ENCODE results near the gene NPR1.
A peak's percentile ranks its signal among the peaks of the same experiment; 100 is the strongest.
"Not testable (repeated sequence)": the region's sequence is repeated elsewhere in the genome, so short reads cannot be mapped to it uniquely, and the experiment has no call there.

NPR1 gene

DNA sequence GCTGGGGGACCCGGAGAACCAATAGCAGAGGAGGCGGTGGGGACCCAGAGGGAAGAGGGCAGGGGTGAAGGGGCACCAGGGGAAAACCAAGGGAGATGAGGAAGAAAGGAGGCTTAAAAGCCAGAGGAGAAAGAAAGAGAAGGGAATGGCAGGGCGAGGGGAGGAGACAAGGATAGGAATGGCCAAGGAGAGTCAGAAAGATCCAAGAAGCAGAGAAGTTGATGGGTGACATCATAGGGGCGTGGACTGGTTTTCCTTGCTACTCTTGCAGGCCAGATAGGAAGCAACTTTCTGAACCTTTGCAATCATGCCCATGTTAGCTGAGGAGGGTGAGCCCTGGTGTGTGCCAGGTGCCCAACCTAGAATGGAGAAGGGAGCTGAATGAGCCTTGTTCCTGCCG is 5.4 kb downstream of the NPR1 start:
- DNase-seq: no peak

DNA sequence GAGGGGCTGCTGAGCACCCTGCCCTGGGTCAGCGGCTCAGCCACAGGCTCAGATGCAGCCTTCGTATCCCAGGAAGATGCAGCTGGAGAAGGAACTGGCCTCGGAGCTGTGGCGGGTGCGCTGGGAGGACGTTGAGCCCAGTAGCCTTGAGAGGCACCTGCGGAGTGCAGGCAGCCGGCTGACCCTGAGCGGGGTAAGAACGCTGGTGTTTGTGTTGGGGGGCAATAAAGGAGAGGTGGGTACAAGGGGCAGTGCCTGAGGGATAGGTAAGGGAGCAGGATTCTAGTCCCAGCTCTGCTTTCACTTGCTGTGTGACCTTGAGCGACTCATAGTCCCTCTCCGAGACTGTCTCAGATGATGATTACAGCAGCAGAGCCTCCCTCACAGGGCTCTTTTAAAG is 6.4 kb downstream of the NPR1 start:
- no peak for DNase-seq

DNA sequence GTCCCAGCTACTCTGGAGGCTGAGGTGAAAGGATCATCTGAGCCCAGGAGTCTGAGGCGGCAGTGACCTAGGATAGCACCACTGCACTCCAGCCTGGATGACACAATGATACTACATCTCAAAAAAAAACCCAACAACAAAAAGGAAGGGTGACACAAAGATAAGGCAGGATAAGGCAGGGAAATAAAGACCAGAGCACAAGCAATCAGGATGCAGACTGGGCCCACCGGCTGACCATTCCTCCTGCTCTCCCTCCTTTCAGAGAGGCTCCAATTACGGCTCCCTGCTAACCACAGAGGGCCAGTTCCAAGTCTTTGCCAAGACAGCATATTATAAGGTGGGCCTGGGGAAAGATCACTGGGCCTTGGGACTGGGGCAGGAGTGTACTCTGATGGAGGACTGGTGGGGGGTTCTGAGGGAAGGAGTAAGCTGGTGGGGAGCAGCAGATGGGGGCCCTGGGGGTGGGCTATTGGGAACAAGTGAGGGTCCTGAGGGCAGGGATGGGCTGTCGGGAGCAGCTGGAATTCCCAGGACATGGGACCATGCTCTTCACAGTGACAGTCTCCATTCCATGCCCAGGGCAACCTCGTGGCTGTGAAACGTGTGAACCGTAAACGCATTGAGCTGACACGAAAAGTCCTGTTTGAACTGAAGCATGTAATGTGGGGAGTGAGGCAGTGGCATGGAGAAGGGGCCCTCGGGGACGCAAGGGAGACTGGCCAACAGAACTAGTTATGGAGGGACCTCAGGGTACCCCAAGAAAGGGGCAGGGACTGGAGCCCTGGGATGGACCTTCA is 7.3 kb downstream of the NPR1 start:
- no peak for DNase-seq

DNA sequence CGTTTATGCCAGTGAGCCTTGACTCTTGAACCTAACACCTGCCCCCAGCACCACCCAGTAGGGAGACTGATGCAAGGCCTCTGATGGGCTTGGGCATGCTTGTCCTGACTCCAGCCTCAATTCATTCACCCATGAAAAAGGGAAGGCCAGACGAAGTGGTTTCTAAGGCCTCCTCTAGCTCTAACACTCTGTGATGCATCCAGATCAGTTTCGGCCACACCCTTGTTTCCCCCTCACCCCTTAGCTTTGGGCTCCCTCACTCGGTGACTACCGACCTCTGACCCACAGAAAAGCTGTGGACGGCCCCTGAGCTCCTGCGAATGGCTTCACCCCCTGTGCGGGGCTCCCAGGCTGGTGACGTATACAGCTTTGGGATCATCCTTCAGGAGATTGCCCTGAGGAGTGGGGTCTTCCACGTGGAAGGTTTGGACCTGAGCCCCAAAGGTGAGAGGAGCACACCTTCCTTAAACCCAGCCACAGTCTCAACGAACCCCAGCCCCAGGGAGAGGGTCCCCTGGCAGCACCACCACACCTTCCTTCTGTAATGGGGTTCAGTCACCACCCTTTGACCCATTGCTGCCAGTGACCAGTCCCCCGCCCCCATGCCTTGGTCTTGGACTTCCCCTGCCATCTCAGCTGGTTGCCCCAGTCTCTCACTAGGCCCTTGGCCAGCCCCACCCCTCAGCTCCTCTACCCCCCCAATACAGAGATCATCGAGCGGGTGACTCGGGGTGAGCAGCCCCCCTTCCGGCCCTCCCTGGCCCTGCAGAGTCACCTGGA is 9.0 kb downstream of the NPR1 start:
- DNase-seq: no peak

- no peak for DNase-seq
Observed at GRCh38 chr1:153688276-153688675, 9.8 kb downstream of the NPR1 start.

GRCh38 chr1:153688736-153689328 is 10.3 kb downstream of the NPR1 start:
- no peak for DNase-seq

DNA sequence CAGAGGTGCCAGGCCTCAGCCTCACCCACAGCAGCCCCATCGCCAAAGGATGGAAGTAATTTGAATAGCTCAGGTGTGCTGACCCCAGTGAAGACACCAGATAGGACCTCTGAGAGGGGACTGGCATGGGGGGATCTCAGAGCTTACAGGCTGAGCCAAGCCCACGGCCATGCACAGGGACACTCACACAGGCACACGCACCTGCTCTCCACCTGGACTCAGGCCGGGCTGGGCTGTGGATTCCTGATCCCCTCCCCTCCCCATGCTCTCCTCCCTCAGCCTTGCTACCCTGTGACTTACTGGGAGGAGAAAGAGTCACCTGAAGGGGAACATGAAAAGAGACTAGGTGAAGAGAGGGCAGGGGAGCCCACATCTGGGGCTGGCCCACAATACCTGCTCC is 15.0 kb downstream of the NPR1 start:
- DNase-seq: no peak

DNA sequence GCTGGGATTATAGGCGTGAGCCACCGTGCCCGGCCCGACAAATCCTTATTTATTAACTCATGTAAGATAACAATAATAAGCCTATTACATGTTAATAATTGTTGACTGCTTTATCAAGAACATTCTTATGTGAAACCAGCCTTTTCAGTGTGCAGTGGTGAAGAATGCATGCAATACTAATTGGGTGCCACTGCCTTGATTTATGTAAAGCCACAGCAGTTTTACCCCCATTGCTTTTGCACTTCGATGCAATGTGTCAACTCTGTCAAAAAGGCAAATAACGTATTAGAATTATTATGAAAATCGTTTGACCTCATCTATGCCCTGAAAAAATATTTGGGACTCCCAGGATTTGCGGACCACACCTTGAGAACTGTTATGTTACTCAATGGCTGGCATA is 18.3 kb downstream of the NPR1 start:
- DNase-seq: no peak

GRCh38 chr1:153697191-153698019 is 18.9 kb downstream of the NPR1 start:
- peak; percentile 36 for DNase-seq

- DNase-seq: peak; percentile 21
Observed at GRCh38 chr1:153698020-153698922, 19.8 kb downstream of the NPR1 start.

- DNase-seq: peak; percentile 52
Observed at GRCh38 chr1:153698923-153699714, 20.6 kb downstream of the NPR1 start.

DNA sequence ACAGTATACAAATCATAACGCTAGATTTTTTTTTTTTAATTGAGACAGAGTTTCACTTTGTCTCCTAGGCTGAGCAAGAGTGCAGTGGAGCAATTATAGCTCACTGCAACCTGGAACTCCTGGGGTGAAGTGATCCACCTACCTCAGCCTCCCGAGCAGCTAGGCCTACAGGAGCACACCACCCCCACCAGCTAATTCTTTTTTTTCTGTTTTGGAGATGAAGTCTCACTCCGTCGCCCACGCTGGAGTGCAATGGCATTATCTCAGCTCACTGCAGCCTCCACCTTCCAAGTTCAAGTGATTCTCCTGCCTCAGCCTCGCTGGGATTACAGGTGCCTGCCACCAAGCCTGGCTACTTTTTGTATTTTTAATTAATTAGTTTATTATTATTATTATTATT is 21.3 kb downstream of the NPR1 start:
- DNase-seq: no peak

DNA sequence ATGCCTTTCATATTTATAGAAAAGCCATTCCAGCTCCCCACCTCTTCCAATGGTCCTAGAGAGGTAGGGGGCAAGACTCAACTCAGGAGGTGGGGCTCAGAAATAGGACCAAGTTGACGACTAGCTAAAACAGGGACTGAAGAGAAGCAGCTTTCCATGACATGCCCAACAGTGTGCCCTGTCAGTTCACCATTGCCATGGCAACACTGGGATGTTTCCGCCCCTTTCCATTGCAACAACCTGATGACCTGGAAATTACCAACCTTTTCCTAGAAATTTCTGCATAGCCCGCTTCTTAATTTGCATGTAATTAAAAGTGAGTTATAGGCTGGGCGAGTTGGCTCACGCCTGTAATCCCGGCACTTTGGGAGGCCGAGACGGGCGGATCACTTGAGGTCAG is 27.0 kb downstream of the NPR1 start:
- no peak for DNase-seq

- no peak for DNase-seq
Observed at GRCh38 chr1:153711026-153711425, 32.5 kb downstream of the NPR1 start.

- DNase-seq: not testable (repeated sequence)
Observed at GRCh38 chr1:153716211-153716610, 37.7 kb downstream of the NPR1 start.

DNA sequence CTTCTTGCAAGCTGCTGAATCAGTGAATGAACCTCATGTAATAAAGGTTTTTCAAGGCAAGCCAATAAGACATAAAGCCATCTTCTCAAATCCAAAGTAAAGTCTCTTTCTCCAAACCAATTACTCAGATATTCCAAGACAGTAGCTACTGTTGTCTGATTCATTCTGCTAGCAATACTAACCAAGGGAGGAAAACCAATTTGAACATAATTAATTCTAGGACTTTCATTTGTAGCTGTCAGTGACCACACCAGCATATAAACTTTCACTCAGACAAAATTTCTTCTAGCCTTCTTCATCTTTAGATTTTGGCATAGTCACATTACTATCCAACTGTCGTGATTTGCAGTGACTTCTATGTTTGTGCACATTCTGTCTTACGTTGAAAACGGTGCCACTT is 38.8 kb downstream of the NPR1 start:
- DNase-seq: no peak

GRCh38 chr1:153723687-153724086 is 45.2 kb downstream of the NPR1 start:
- DNase-seq: no peak

- not testable (repeated sequence) for DNase-seq
Observed at GRCh38 chr1:153724634-153725033, 46.1 kb downstream of the NPR1 start.

DNA sequence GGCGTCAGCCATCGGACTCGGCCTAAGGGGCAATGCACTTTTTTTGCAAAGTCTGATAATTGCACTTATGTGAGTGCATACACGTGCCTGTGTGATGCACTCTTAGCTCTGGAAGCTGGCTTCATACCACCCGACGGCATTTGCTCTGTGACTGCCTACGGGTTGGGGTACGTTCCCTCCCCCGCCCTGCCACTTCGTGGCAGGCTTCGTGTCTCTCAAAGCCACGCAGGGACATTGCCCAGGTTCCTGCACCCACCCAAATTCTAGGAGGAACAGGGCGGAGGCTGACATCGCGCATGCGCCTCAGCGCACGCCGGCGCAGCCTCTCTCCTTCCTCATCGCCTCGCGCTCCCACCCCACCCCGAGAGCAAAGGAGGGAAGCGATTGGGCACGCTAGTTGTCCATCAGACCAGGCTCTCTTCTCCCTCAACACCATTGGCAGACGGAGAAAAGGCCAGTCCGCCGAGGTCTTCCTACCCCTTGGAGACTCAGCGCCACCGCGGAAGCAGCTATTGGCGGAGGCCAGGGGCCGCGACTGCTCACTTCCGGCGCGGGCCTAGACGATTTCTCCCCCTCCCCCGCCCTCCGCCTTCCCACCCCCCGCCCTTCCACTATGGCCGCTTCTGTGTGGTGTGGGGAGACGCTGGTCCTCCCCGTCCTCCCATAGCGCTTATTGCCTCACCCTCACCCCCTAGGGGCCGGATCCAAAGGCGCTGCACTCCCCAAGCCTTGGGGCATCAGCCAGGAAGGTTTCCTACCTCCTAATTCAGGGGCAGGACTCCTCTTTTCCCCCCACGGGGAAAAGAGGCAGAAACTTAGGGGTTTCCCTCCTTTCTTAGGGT is 49.2 kb downstream of the NPR1 start, which contains the start of gene INTS3:
TSS of gene INTS3 (plus strand) at position 588 of the 842 bp plus-strand sequence. CDS start 585 bp downstream, outside the sequence.
- DNase-seq: peak; percentile 100

All from fibroblast of skin of right biceps (primary cell).